ENCODE measurements around the gene MUC2.

Gene MUC2

DNA sequence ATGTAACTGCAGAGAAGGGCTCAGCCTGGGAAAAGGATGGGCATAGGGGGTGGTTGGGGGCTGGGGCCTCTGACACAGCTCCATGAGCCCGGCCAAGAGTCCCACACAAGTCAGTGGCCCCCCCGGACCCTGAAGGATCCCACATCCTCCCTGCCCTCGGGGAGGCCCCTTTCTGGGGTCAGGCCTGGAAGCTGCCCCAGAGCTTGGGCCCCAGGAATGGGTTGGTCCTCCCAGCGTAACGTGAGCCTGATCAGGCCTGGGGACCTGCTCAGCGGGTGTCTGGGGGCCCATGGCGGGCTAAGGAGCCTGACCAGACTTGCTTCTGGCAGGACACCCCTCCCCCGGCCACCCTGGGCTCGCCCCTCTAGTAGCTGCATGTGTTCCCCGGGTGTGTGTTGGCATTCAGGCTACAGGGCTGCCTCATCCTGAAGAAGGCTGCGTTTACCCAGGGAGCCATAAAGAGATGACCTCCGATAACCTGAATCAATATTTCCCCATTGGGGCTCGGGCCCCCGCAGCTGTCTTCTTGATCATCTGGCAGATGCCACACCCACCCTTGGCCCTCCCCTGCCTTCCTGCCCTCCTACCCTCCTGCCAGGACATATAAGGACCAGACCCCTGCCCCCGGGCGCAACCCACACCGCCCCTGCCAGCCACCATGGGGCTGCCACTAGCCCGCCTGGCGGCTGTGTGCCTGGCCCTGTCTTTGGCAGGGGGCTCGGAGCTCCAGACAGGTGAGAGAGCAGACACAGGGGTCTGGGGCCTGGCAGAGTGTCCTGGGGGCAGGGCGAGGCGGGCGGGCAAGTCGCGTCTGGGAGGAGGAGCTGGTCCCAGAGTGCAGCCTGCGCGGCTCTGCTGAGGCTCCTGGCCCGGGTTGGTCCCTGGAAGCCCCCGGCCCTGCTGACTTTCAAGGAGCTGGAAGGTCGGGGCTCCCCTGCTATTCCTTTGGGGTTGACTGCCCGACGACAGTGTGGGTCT is at the start of gene MUC2:
TSS of gene MUC2 (plus strand) at position 631 of the 978 bp plus-strand sequence.
- H3K27ac ChIP-seq: no peak within 1 kb of the TSS; the same call in 1 of the 2 replicates
- no peak for TF ChIP-seq CTCF (conservative IDR thresholded peaks at IDR 0.05)

DNA sequence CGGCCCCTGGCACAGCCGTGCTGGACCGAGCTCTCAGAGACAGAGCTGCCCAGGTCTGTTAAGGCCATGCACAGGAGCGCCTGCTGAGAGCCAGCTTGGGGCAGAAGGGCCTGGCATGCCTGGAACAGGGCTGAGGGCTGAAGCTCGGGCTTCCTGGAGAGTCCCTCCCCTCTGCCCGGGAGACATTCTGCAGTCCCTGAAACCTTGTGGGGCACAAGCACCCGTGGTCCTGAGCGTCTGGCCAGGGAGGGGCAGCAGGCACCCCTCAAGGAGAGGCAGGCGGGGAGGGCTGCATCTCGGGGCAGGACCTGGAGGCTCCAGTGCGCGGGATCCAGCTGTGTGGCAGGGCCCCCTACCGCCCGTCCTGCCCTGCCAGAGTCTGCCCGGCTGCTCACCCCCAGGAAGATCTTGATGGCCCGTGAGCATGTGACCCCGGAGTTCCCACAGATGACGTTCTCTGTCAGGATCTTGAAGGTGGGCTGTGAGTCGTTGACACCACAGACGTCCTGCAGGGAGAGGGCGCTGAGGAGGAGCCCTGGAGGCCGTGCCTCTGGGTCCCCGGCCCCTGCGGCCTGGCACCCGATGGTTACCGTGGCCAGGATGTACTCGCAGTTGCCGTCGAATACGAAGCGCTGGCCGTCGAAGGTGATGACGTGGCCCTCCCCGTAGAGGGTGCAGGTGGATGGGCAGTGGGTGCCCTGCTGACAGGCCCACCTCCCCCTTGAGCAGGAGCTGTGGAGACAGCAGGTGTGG is 49.1 kb upstream of the MUC2 start:
- TF ChIP-seq CTCF (conservative IDR thresholded peaks at IDR 0.05): no peak
- no peak overlapping the region for H3K27ac ChIP-seq

DNA sequence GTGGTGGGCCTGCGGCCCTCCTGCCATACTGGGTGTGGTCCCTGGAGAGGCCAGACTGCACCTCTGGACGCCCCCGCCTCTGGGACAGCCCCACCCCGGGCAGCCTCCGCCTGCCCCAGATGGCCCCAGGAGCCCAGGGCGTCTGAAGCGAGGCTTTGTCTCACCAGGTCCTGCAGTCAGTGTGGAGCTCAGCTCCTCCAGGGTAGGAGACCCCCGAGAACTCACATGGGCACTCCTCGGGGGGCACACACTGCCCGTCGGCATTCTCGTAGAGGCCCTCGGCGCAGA is 48.6 kb upstream of the MUC2 start:
- TF ChIP-seq CTCF (conservative IDR thresholded peaks at IDR 0.05): no peak
- H3K27ac ChIP-seq: no peak overlapping the region

- H3K27ac ChIP-seq: no peak overlapping the region
- no peak for TF ChIP-seq CTCF (conservative IDR thresholded peaks at IDR 0.05)
Observed at GRCh38 chr11:1026641-1027482, 47.8 kb upstream of the MUC2 start.

DNA sequence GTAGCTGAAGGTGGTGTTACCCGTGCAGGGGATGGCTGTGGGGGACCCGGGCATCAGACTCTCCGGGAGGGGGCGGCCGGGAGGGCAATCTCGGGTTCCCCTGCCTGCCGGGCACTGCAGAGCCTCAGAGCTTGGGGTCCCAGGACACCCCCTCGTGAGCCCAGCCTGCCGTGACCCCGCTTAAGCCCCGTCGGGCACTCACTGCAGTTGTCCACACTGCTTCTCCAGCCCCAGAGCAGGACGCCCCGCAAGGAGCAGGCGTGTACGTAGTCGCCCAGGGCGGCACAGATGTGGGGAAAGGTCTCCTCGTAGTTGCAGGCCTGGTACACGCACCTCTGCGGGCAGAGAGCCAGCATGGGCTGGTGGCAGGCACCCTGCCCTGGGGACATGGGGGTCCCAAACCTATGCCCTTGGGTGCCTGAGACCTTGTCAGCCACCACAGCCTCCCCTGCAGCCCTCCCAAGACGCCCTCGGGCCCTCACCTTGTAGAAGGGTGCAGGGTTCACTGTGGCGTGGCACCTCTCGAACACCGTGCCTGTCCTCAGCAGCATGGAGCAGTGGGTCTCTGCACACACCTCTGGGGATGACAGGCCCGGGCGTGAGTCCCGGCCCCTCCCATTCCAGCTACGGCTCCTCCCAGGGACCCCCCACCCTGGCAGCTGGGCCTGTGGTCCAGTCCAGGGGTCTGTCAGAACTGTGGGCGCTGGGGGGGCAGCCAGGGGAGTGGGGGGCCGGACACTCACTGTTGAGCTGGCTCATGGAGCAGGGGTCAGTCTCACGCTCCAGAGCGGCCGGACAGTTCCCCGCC is 47.0 kb upstream of the MUC2 start:
- no peak overlapping the region for H3K27ac ChIP-seq
- no peak for TF ChIP-seq CTCF (conservative IDR thresholded peaks at IDR 0.05)

DNA sequence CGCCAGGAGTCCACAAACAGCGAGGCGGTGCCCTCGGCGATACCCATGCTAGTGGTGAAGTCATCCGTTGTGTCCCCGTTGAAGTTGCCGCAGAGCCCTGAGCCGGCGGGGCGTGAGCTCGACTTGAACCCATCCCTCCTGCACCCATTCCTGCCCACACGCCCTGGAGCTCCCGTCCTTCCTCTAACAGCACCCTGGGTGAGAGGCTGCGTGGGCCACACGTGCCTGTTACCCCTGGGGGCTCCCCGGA is 46.5 kb upstream of the MUC2 start:
- no peak overlapping the region for H3K27ac ChIP-seq
- no peak for TF ChIP-seq CTCF (conservative IDR thresholded peaks at IDR 0.05)
